ENCODE data around the gene TRIM67. TPM values are rescaled to one million over a fixed set of nuclear protein-coding genes. Genes with fewer than 3 reads are reported as not detected.

TRIM67 gene
- total RNA-seq, 2 donors from 2014 or later: under 0.01 TPM; not detected in 1

DNA sequence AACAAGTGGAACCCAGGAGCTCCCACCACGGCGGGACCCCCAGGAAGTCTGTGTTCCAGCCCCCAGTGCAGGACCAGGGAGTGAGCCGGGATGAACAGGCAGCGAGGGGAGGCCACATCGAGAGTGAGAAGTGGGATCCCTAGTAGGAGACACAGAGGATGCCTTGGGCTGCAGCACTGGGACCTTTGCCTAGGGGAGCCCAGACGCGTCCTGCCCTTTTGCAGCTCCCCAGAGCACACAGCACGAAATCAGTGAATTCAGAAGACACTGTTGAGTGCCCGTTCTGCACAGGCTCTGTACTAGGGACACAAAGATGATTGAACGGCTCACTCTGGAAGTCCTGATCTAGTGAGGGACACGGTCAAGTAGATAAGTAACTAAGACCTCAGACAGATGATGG lies 23.5 kb downstream of the TRIM67 start:
- ATAC-seq (no peak), DNase-seq (no peak)
- no peaks in the 10 kb centered on the region for H3K36me3 ChIP-seq (replicated peaks in 1 of 2; ENCODE audit: insufficient read depth in 1 of 2, low read depth in 2 of 2)
- H3K4me3 ChIP-seq: no peak overlapping the region
- H3K27me3 ChIP-seq: no peaks in the 10 kb centered on the region
- H3K27ac ChIP-seq: no peak overlapping the region
- no peaks in the 10 kb centered on the region for H3K9me3 ChIP-seq
- intact Hi-C loops (cut with DNase I): no loop called here
- no peaks in the 10 kb centered on the region for H3K4me1 ChIP-seq
- 70 to 72% methylated on average over 11 of the region's 11 CpGs for WGBS, 2 donors
- TF ChIP-seq, protein P1, sequence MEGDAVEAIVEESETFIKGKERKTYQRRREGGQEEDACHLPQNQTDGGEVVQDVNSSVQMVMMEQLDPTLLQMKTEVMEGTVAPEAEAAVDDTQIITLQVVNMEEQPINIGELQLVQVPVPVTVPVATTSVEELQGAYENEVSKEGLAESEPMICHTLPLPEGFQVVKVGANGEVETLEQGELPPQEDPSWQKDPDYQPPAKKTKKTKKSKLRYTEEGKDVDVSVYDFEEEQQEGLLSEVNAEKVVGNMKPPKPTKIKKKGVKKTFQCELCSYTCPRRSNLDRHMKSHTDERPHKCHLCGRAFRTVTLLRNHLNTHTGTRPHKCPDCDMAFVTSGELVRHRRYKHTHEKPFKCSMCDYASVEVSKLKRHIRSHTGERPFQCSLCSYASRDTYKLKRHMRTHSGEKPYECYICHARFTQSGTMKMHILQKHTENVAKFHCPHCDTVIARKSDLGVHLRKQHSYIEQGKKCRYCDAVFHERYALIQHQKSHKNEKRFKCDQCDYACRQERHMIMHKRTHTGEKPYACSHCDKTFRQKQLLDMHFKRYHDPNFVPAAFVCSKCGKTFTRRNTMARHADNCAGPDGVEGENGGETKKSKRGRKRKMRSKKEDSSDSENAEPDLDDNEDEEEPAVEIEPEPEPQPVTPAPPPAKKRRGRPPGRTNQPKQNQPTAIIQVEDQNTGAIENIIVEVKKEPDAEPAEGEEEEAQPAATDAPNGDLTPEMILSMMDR (IDR thresholded peaks at IDR 0.05): no peak
- no peak for TF ChIP-seq POLR2A (IDR thresholded peaks at IDR 0.05)

DNA sequence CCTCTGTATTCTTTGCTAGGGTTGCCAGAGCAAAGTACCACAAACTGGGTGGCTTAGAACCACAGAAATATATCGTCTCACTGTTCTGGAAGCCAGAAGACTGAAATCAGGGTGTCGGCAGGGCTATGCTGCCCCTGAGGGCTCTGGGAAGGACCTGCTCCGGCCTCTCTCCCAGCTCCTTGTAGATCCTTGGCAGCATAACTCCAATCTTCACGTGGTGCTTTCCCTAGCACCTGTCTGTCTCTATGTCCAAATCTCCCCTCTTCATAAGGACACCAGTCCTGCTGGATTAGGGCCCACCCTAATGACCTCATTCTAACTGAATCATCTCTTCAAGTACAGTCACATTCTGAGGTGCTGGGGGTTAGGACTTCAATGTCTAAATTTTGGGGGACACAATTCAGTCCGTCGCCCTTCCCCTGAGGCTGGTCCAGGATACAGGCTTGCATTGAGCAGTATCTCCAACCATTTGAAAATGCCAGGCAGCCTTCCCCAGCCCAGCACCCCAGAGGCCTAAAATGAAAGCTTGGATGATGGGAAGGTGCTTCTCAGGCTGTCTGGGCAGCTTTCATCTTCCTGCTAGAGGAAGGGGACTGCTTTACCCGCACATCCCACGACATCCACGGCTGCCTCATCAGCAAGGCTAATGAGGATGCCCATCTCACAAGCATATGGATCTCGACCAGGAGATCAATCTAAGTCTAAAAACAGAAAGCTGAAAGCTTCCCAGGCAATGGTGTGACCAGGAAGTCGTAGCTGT lies 24.7 kb downstream of the TRIM67 start:
- no peaks in the 10 kb centered on the region for H3K36me3 ChIP-seq (replicated peaks in 1 of 2; ENCODE audit: insufficient read depth in 1 of 2, low read depth in 2 of 2)
- DNase-seq: no peak
- H3K4me3 ChIP-seq: no peak overlapping the region
- ATAC-seq: no peak
- intact Hi-C loops (cut with DNase I): no loop called here
- no peaks in the 10 kb centered on the region for H3K27me3 ChIP-seq
- TF ChIP-seq POLR2A (IDR thresholded peaks at IDR 0.05): no peak
- TF ChIP-seq, protein P1 (IDR thresholded peaks at IDR 0.05): no peak
- no peak overlapping the region for H3K27ac ChIP-seq
- 70 to 72% methylated on average over 11 of the region's 11 CpGs for WGBS, 2 donors
- no peaks in the 10 kb centered on the region for H3K4me1 ChIP-seq
- H3K9me3 ChIP-seq: no peaks in the 10 kb centered on the region

DNA sequence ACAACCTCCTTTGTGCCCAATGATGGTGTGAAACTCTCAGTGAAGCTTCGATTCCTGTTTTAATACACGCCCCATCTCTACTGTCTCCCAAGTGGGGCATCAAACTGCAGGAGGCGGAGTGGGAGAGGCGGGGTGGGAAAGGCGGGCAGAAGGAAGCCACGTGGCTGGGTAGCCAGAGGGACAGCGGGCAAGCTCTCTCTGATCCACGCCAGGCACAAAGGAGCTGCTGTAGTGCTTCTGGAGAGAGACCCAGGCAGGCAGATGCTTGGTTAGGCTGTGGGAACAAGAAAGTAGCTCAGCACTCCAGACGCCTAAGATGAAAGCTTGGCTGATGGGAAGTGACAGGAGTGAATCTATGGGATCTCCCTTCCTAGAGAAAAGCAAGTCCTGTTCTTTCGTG lies 25.7 kb downstream of the TRIM67 start:
- no peaks in the 10 kb centered on the region for H3K27me3 ChIP-seq
- H3K4me3 ChIP-seq: no peak overlapping the region
- intact Hi-C loops (cut with DNase I): no loop called here
- no peak for DNase-seq
- no peak overlapping the region for H3K27ac ChIP-seq
- no peak for ATAC-seq
- peaks cover 2% of the 10 kb centered on the region for H3K4me1 ChIP-seq
- no peaks in the 10 kb centered on the region for H3K36me3 ChIP-seq (replicated peaks in 1 of 2; ENCODE audit: insufficient read depth in 1 of 2, low read depth in 2 of 2)
- 41 to 45% methylated on average over 10 of the region's 10 CpGs for WGBS, 2 donors
- TF ChIP-seq POLR2A (IDR thresholded peaks at IDR 0.05): no peak
- H3K9me3 ChIP-seq: no peaks in the 10 kb centered on the region

DNA sequence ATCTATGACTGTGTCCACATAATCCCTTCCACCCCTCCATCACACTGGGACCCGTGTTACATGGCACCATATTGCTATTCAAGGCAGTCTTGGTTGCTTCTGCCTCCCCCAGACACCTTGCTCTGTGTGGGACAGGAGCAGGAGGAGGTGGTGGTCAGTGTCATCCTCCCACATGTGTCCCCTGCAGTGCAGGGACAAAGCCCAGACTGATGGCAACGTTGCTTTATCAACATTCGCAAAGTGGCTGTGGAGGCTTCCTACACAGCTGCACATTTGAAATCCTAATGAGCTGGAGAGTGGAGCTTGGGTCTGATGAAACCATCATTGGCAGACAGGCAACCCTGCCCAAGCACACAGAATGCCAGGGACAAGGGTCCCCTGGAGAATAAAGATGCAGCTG lies 26.2 kb downstream of the TRIM67 start:
- no peaks in the 10 kb centered on the region for H3K9me3 ChIP-seq
- DNase-seq (no peak), ATAC-seq (no peak)
- TF ChIP-seq, protein P1 (IDR thresholded peaks at IDR 0.05): no peak
- no peak for TF ChIP-seq POLR2A (IDR thresholded peaks at IDR 0.05)
- H3K4me3 ChIP-seq: no peak overlapping the region
- H3K27me3 ChIP-seq: no peaks in the 10 kb centered on the region
- peaks cover 7% of the 10 kb centered on the region for H3K4me1 ChIP-seq
- no peak overlapping the region for H3K27ac ChIP-seq
- intact Hi-C loops (cut with DNase I): no loop called here
- WGBS, 2 donors: 58 to 64% methylated on average over 3 of the region's 3 CpGs
- H3K36me3 ChIP-seq (replicated peaks in 1 of 2; ENCODE audit: insufficient read depth in 1 of 2, low read depth in 2 of 2): no peaks in the 10 kb centered on the region

DNA sequence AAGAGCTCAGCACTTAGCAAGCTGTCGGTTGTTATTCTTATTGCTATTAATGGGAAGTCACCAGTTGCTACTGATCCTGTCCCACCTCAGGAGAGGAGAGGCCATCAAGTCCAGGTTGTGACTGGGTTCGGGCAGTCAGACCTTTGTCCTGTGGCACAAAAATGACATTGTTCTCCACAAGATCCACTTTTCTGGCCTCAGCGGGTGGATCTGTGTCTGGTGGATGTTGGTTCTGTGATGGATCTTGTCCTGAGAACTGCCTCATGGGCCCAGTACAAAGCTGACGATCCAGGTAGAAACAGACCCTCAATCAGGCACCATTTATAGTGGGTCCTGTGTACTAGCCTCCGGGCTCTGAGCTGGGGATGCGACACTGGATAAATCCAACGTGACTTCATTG lies 26.9 kb downstream of the TRIM67 start:
- no peak for DNase-seq
- TF ChIP-seq, protein P1 (IDR thresholded peaks at IDR 0.05): no peak
- no peak for TF ChIP-seq POLR2A (IDR thresholded peaks at IDR 0.05)
- H3K27me3 ChIP-seq: no peaks in the 10 kb centered on the region
- no peak overlapping the region for H3K27ac ChIP-seq
- H3K9me3 ChIP-seq: no peaks in the 10 kb centered on the region
- 78 to 91% methylated on average over 5 to 7 of the region's 7 CpGs for WGBS, 2 donors
- peaks cover 11% of the 10 kb centered on the region for H3K4me1 ChIP-seq
- intact Hi-C loops (cut with DNase I): no loop called here
- no peak for ATAC-seq
- no peak overlapping the region for H3K4me3 ChIP-seq
- H3K36me3 ChIP-seq (replicated peaks in 1 of 2; ENCODE audit: insufficient read depth in 1 of 2, low read depth in 2 of 2): no peaks in the 10 kb centered on the region

All from body of pancreas (tissue), 4 donors.